B cell (primary cell): Measurements from ENCODE around the gene FAXC. TPM values are rescaled to one million over a fixed set of nuclear protein-coding genes. Genes with fewer than 3 reads are reported as not detected.

Experiments
- ATAC-seq: fragments of 200-7000 bp; cut with Tn5 transposase; one replicate; pipeline ENCODE4 v1.10.0; 2021; ENCODE audit warnings: low read depth, mild to moderate bottlenecking, moderate number of reproducible peaks, moderate library complexity
- CTCF ChIA-PET: fragments of 350-600 bp; sonication (Branson Sonifier 250); formaldehyde crosslinking; loops from one replicate; lab custom pipeline; 2021; ENCODE audit warnings: antibody characterized with exemption, inconsistent platforms; lab: Charles Lee
- POLR2A ChIA-PET: fragments of 350-600 bp; sonication (Branson Sonifier 250); formaldehyde crosslinking; loops from one replicate; lab custom pipeline; 2021; ENCODE audit warnings: antibody characterized with exemption; lab: Charles Lee
- DNase-seq: peaks from one replicate; pipeline ENCODE4 v3.0.0; 2013
- H2AFZ ChIP-seq: 2 replicates; pipeline ENCODE4 v1.6.1; 2012; ENCODE audit warnings: mild to moderate bottlenecking, low read depth, low read length; ENCODE audit not compliant: insufficient read depth, poor library complexity, severe bottlenecking
- H3K27ac ChIP-seq, 2 donors: 1 replicate in 1 of 2; 2 replicates in 1 of 2; pipeline ENCODE4 v1.5.1; 2012 to 2013; ENCODE audit warnings: low read length in 2 of 2, mild to moderate bottlenecking in 2 of 2, moderate library complexity in 1 of 2
- H3K27me3 ChIP-seq, 4 experiments: fragments of 200-600 bp in 1 of 4; sonication (generic) in 1 of 4; replicated peaks in 1 of 4; 1 replicate in 2 of 4; 2 replicates in 2 of 4; pipeline versions ENCODE4 v1.6.1 to v1.7.0; 2013 to 2016; ENCODE audit warnings: low read length in 3 of 4, mild to moderate bottlenecking in 2 of 4, mixed read lengths in 1 of 4, moderate library complexity in 1 of 4; ENCODE audit not compliant: insufficient read depth in 4 of 4, control insufficient read depth in 3 of 4; ENCODE audit errors: control extremely low read depth in 1 of 4
- H3K36me3 ChIP-seq, 2 experiments: replicated peaks in 1 of 2; 1 replicate in 1 of 2; 2 replicates in 1 of 2; pipeline versions ENCODE4 v1.6.1 to v1.7.1; 2013; ENCODE audit warnings: low read length in 1 of 2; ENCODE audit not compliant: insufficient read depth in 2 of 2, control insufficient read depth in 1 of 2; ENCODE audit errors: control extremely low read depth in 1 of 2, extremely low read depth in 1 of 2
- H3K4me1 ChIP-seq, 2 donors: fragments of 200-600 bp in 1 of 2; sonication (generic) in 1 of 2; 1 replicate in 1 of 2; 2 replicates in 1 of 2; pipeline versions ENCODE4 v1.5.1 to v1.6.1; 2013 to 2017; ENCODE audit warnings: low read length in 2 of 2; ENCODE audit not compliant: control insufficient read depth in 2 of 2, insufficient read depth in 2 of 2
- H3K4me2 ChIP-seq: replicated peaks from 2 replicates; pipeline ENCODE3; 2012; ENCODE audit warnings: mild to moderate bottlenecking, low read depth, low read length; ENCODE audit not compliant: poor library complexity, severe bottlenecking
- H3K4me3 ChIP-seq, 5 experiments: fragments of 200-600 bp in 1 of 5; sonication (generic) in 1 of 5; 1 replicate in 3 of 5; 2 replicates in 2 of 5; pipeline versions ENCODE4 v1.5.1 to v1.7.0; 2011 to 2016; ENCODE audit warnings: low read length in 4 of 5, mild to moderate bottlenecking in 4 of 5, low read depth in 2 of 5, control low read depth in 1 of 5, moderate library complexity in 1 of 5; ENCODE audit not compliant: insufficient read depth in 1 of 5; ENCODE audit errors: control extremely low read depth in 1 of 5, extremely low read depth in 1 of 5
- H3K79me2 ChIP-seq: fragments of 200-600 bp; sonication (generic); one replicate; pipeline ENCODE4 v1.6.0; 2016; ENCODE audit warnings: low read length; ENCODE audit not compliant: control insufficient read depth, insufficient read depth
- H3K9ac ChIP-seq: fragments of 200-600 bp; sonication (generic); 2 replicates; pipeline ENCODE4 v1.6.1; 2017; ENCODE audit warnings: mild to moderate bottlenecking, low read length, moderate library complexity
- H3K9me3 ChIP-seq, 3 donors: one replicate each; pipeline versions ENCODE4 v1.6.1 to v1.7.1; 2013; ENCODE audit warnings: low read length in 2 of 3; ENCODE audit not compliant: control insufficient read depth in 2 of 3, insufficient read depth in 1 of 3; ENCODE audit errors: control extremely low read depth in 1 of 3
- H4K20me1 ChIP-seq: 2 replicates; pipeline ENCODE4 v1.6.0; 2012; ENCODE audit warnings: mild to moderate bottlenecking, low read length; ENCODE audit not compliant: insufficient read depth, control insufficient read depth, poor library complexity, severe bottlenecking
- H3K27ac Mint-ChIP-seq: one replicate; pipeline ENCODE4 v1.8.0; 2021; ENCODE audit warnings: mixed read lengths
- H3K27me3 Mint-ChIP-seq: one replicate; pipeline ENCODE4 v1.8.0; 2021; ENCODE audit warnings: mixed read lengths
- H3K4me1 Mint-ChIP-seq: one replicate; pipeline ENCODE4 v1.8.0; 2021; ENCODE audit warnings: mixed read lengths
- H3K4me3 Mint-ChIP-seq: one replicate; pipeline ENCODE4 v1.8.0; 2021; ENCODE audit warnings: mixed read lengths
- H3K9me3 Mint-ChIP-seq: one replicate; pipeline ENCODE4 v1.8.0; 2022; ENCODE audit warnings: mixed read lengths; ENCODE audit not compliant: insufficient read depth
- CTCF ChIP-seq: fragments of 200-600 bp; IDR thresholded peaks from one replicate; pipeline ENCODE4 v1.8.0; 2022; ENCODE audit warnings: antibody characterized with exemption, mild to moderate bottlenecking
- EZH2 ChIP-seq: IDR thresholded peaks from 2 replicates; pipeline ENCODE4 v1.6.1; 2012; ENCODE audit warnings: borderline replicate concordance, low read depth, mild to moderate bottlenecking, moderate library complexity, low read length; ENCODE audit not compliant: insufficient read depth, poor library complexity, severe bottlenecking
- whole genome bisulfite sequencing: methylation state at CpG from one replicate; pipeline ENCODE4 v1.1.5; 2013; ENCODE audit warnings: missing lambda C conversion rate; ENCODE audit not compliant: insufficient coverage; 5-methylcytosine and 5-hydroxymethylcytosine counted together
- intact Hi-C: fragments of 100-400 bp; cut with micrococcal nuclease; formaldehyde crosslinking; loops from one replicate; pipeline ENCODE4 v1.10.0; 2022
- polyA plus RNA-seq: library from polyadenylated mRNA; depleted of rRNA; stranded (reverse); fragments of >200 nt; gene quantifications from 2 replicates; pipeline ENCODE4 v1.2.3, GENCODE V29; 2012
- total RNA-seq, 2 donors: library from RNA; stranded (reverse); fragments of 120-200 nt in 1 of 2; gene quantifications; 1 replicate in 1 of 2; 2 replicates in 1 of 2; pipeline versions ENCODE4 v1.2.3 to v1.2.4, GENCODE V29; 2013 to 2022

FAXC gene
- total and polyA plus RNA-seq, 2 donors (not counting 1 experiment from before 2014, with no cell fraction given): not detected

- Mint-ChIP-seq H3K4me1 (no peaks in the 10 kb centered on the region), H3K9me3 (no peaks in the 10 kb centered on the region), H3K4me3 (no peak overlapping the region), H3K27ac (no peak overlapping the region), H3K27me3 (peaks cover 15% of the 10 kb centered on the region)
- DNase-seq: no peak
- ChIA-PET CTCF (no interaction called here), POLR2A (no interaction called here)
- Histone ChIP-seq H3K9me3 (no peaks in the 10 kb centered on the region), H3K4me3 (no peak overlapping the region), H3K27ac (no peak overlapping the region), H3K79me2 (no peaks in the 10 kb centered on the region), H3K36me3 (no peaks in the 10 kb centered on the region), H3K9ac (no peak overlapping the region), H3K4me2 (no peak overlapping the region), H2AFZ (no peak overlapping the region), H4K20me1 (no peaks in the 10 kb centered on the region), H3K27me3 (peaks cover 0 to 7% (median 0%) of the 10 kb centered on the region in 4 experiments), H3K4me1 (no peaks in the 10 kb centered on the region)
- ATAC-seq: no peak
- TF ChIP-seq EZH2: no peak
- no peak for TF ChIP-seq CTCF
- WGBS: 84% methylated on average over 4 of the region's 4 CpGs
- intact Hi-C loops: no loop called here
Observed at GRCh38 chr6:99288668-99289067, 60.8 kb downstream of the FAXC start.

- POLR2A ChIA-PET: no interaction called here
- 92% methylated on average over 2 of the region's 2 CpGs for WGBS
- TF ChIP-seq CTCF (no peak), EZH2 (no peak)
- intact Hi-C loops: no loop called here
- H3K4me3 Mint-ChIP-seq: no peak overlapping the region
- H3K4me2 ChIP-seq: no peak overlapping the region
- no peak overlapping the region for H3K27ac Mint-ChIP-seq
- H3K9ac ChIP-seq: no peak overlapping the region
- CTCF ChIA-PET: no interaction called here
- peaks cover 0 to 2% (median 0%) of the 10 kb centered on the region in 4 experiments for H3K27me3 ChIP-seq
- ATAC-seq (no peak), DNase-seq (no peak)
- peaks cover 10% of the 10 kb centered on the region for H3K27me3 Mint-ChIP-seq
- no peaks in the 10 kb centered on the region for H3K4me1 ChIP-seq
- H4K20me1 ChIP-seq: no peaks in the 10 kb centered on the region
- H3K4me1 Mint-ChIP-seq: no peaks in the 10 kb centered on the region
- H2AFZ ChIP-seq: no peak overlapping the region
- no peaks in the 10 kb centered on the region for H3K79me2 ChIP-seq
- H3K36me3 ChIP-seq: no peaks in the 10 kb centered on the region
- no peak overlapping the region for H3K4me3 ChIP-seq
- H3K9me3 ChIP-seq: no peaks in the 10 kb centered on the region
- H3K27ac ChIP-seq: no peak overlapping the region
- no peaks in the 10 kb centered on the region for H3K9me3 Mint-ChIP-seq
Observed at GRCh38 chr6:99287523-99287922, 62.0 kb downstream of the FAXC start.
